ENCODE data around the gene HBM.
"Not testable (repeated sequence)": the region's sequence is repeated elsewhere in the genome, so short reads cannot be mapped to it uniquely, and the experiment has no call there.

The HBM gene

DNA sequence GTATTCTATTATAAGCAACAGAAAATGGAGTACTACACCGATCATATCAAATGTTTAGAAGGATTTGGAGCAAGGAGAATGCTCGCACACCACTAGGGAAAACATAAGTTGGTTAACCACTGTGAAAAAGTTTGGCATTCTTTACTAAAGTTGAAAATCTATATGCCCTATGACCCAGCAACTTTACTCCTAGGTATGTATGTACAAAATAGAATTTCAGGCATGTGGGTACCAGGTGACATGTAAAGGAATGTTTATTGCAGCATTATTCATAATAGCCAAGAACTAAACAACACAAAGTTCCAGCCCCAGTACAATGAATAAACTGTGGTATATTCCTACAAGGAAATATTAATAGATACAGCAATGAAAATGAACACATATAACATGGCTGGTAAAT is 19.1 kb upstream of the HBM start:
- no peak for DNase-seq (ENCODE audit: low spot score)

DNA sequence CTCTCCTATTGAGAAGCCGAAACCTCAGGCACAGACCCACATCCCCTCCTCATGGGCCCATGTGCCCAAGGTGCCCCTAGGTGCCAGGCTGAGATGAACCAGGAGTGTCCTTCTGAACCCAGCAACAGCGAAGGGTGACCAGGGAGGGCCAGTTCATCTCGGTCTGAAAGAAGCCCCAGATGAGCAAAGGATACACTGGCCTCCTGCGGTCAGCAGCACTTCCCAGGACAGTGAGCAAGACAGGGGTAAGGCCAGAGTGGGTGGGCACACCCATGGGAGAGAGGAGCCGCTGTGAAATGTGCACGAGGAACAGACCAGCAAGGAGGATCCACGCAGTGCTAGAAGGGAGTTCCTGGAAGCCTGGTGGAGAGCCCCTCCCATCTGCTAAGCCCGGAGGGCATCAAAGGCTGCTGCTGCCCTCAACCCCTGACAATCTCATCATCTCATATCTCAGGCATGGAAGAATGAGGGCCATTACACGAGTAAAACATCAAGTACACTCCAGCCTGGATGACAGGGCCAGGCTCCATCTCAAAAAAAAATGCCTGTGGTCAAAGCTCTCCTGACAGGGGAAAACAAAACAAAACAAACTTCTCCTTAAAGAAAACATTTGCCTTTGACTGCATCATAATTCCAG is 16.6 kb upstream of the HBM start:
- DNase-seq (ENCODE audit: low spot score), result no peak

DNA sequence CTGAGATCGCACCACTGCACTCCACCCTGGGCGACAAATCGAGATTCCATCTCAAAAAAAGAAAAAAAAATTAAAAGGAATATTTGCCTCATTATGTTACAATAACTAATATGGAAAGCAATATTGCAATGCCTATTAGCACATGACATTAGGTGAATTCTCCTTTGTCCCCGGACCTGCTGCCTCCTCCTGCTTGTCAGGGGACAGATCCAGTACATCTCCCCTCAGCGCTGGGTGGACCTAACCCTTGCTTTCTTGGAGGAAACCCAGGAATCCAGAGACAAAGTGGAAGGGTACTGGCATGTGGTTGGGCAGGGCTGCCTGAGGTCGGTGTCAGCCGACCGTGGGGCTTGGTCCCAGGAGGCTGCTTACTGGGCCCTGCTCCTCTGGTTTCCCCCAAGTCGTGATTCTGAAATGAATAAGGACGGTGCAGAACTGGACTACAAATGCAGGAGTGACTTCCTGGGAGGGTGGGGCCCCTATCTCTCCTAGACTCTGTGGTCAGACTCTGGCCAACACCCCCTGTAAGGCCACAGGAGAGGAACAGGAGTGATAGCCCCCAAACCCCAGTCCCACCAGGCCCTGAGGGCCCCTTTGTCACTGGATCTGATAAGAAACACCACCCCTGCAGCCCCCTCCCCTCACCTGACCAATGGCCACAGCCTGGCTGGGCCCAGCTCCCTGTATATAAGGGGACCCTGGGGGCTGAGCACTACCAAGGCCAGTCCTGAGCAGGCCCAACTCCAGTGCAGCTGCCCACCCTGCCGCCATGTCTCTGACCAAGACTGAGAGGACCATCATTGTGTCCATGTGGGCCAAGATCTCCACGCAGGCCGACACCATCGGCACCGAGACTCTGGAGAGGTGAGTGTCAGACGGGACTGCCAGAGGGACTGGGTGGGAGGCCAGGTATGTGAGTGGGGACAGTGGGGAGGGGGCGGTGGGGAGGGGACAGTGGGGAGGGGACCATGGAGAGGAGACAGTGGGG is 13.3 kb upstream of the HBM start, which contains the start of gene HBZ:
Gene HBZ, plus strand, starts transcription at position 504 of the 988 bp plus-strand sequence. Its CDS starts 266 bp downstream, at position 770.
- DNase-seq (ENCODE audit: low spot score), result no peak

DNA sequence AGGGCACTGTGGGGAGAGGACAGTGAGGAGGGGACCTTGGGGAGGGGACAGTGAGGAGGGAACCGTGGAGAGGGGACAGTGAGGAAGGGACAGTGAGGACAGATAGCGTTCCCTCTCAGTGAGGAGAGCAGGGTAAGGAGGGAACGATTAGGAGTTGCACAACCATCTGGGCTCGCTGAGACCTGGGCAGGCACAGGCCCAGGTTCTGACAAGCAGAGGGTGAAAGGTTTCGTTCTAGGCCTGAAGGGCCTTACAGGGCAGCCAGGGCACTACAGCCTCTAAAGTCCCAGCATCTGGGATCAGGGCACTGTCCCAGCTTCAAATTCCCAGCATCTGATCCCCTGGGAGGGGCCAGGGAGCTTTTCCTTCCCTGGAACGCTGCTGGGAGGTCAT is 12.7 kb upstream of the HBM start:
- DNase-seq (ENCODE audit: low spot score), result not testable (repeated sequence)

DNA sequence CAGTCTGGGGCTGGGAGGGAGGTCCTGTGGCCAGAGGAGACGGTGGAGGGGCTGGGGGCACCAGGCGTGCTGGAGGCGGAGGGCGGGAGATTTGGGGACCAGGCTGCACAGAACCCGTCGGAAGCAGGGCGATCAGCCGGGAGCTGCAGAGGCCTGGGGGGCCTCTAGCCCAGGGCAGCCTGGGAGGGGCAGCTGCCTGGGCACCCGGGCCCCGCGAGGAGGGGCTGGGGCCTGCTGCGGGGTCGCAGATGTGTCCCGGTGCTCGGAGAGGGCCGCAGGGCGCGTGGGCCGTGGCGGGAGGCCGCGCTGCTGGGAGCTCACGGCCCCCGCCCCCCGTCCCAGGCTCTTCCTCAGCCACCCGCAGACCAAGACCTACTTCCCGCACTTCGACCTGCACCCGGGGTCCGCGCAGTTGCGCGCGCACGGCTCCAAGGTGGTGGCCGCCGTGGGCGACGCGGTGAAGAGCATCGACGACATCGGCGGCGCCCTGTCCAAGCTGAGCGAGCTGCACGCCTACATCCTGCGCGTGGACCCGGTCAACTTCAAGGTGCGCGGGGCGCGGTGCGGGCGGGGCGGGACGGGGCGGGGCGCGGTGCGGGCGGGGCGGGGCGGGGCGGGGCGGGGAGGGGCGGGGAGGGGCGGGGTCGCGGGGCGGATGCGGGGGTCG is 12.1 kb upstream of the HBM start:
- not testable (repeated sequence) for DNase-seq (ENCODE audit: low spot score)

DNA sequence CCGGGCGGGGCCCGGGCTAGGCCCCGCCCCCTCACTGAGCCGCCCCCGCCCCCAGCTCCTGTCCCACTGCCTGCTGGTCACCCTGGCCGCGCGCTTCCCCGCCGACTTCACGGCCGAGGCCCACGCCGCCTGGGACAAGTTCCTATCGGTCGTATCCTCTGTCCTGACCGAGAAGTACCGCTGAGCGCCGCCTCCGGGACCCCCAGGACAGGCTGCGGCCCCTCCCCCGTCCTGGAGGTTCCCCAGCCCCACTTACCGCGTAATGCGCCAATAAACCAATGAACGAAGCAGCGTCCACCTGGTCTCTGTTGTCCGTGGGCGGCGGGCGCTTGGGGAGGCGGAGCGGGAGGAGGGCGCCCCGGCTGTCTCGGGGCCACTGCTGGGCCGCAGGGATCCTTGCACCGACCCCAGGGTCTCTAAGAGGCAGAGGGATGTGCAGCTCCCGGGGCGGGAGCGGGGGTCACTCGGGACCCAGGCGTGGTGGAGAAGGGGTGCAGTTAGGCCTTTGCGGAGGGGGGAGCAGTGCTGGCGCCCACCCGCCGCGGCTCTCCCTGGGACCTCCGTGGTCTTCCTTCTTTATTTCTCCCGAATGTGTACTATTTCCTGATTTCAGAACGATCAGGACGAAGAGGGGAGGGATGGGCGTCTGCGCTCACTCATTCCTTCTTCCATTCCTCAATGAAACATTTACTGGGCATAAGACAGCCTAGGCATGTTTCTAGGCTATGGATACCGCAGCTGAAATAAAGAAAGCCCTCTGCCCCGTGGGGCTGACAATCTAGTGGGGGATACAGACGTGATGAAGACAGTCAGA is 11.4 kb upstream of the HBM start:
- DNase-seq (ENCODE audit: low spot score), result no peak

DNA sequence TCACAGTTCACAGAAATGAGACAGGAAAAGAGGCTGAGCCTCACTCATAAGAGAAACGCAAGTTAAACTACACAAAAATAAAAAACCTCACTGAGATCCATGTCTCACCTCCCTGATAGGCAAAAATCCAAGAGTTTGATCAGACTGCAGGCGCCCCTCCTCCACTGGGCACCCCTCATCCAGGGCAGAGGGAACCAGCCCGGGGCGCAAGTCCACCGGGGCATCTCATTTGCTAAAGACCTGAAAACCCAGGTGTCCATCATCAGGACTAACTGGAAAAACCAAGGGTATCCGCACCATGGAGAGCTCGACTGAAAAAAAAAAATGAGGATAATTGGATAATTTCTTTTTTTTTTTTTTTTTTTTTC is 10.8 kb upstream of the HBM start:
- no peak for DNase-seq (ENCODE audit: low spot score)

DNA sequence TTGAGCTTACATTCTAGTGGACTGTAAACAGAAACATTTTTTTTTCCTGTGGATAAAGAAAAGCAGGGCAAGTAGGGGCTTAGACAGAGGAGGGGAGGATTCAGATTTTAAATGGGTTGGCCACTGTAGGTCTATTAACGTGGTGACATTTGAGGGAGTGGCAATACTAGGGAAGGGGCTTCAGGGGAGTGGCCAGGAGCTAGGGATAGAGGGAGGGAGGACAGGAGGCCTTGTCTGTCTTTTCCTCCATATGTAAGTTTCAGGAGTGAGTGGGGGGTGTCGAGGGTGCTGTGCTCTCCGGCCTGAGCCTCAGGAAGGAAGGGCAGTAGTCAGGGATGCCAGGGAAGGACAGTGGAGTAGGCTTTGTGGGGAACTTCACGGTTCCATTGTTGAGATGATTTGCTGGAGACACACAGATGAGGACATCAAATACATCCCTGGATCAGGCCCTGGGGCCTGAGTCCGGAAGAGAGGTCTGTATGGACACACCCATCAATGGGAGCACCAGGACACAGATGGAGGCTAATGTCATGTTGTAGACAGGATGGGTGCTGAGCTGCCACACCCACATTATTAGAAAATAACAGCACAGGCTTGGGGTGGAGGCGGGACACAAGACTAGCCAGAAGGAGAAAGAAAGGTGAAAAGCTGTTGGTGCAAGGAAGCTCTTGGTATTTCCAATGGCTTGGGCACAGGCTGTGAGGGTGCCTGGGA is 6.5 kb upstream of the HBM start:
- no peak for DNase-seq (ENCODE audit: low spot score)

DNA sequence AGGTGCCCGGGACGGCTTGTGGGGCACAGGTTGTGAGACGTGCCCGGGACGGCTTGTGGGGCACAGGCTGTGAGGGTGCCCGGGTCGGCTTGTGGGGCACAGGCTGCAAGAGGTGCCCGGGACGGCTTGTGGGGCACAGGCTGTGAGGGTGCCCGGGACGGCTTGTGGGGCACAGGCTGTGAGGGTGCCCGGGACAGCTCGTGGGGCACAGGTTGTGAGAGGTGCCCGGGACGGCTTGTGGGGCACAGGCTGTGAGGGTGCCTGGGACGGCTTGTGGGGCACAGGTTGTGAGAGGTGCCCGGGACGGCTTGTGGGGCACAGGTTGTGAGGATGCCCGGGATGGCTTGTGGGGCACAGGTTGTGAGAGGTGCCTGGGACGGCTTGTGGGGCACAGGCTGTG is 5.5 kb upstream of the HBM start:
- DNase-seq (ENCODE audit: low spot score), result not testable (repeated sequence)

DNA sequence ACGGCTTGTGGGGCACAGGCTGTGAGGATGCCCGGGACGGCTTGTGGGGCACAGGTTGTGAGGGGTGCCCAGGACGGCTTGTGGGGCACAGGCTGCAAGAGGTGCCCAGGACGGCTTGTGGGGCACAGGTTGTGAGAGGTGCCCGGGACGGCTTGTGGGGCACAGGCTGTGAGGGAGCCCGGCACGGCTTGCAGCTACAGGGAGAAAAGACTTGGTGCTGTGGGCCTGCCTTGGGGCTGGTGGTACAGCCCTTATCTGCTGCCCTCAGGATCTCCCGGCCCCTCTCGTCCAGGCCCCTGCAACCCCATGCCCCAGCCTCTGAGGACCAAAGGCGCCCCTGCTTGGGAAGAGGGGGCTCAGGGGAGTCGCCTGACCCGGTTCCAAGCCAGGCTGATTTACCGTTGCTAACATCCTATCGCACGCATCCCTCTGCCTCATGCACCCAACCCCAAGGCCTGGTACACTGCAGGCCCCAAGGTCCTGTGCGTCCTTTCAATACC is 5.0 kb upstream of the HBM start:
- no peak for DNase-seq (ENCODE audit: low spot score)

DNA sequence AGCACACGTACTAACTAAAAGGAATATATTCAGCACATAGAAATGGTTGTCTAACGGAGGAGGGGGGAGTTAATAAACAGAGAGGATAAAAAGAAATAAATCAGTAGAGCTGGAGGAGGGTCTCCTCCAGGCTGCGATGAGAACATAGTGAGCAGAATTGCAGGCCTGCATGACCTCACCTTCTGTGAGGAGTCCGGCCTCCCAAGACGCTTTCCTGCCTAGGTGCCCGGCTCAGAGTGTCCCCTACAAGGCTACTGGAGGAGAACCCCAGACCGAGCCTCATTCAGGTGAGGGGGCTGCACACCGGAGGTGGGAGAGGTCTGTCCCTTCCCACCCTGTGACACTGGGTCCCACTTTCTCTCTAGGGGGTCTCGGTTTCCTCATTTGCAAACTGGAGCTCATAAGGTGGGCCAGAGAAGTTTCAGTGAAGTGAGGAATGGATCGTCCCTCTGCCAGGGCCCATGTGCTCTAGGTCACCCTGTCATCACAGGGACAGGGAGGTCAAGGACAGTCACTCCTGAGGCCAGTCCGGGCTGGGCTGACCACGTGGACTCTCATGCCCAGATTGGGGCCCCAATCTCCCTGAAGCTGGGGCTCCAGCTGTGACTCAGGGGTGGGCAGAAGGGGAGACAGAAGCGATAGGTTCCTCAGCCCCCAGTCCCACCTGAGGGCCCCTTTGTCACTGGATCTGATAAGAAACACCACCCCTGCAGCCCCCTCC is 3.3 kb upstream of the HBM start:
- no peak for DNase-seq (ENCODE audit: low spot score)

DNA sequence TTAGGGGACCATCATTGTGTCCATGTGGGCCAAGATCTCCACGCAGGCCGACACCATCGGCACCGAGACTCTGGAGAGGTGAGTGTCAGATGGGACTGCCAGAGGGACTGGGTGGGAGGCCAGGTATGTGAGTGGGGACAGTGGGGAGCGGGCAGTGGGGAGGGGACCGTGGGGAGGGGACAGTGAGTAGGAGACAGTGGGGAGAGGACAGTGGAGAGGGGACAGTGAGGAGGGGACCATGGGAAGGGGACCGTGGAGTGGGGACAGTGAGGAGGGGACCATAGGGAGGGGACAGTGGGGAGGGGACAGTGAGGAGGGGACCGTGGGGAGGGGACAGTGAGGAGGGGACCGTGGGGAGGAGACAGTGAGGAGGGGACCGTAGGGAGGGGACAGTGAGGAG is 2.6 kb upstream of the HBM start:
- not testable (repeated sequence) for DNase-seq (ENCODE audit: low spot score)

DNA sequence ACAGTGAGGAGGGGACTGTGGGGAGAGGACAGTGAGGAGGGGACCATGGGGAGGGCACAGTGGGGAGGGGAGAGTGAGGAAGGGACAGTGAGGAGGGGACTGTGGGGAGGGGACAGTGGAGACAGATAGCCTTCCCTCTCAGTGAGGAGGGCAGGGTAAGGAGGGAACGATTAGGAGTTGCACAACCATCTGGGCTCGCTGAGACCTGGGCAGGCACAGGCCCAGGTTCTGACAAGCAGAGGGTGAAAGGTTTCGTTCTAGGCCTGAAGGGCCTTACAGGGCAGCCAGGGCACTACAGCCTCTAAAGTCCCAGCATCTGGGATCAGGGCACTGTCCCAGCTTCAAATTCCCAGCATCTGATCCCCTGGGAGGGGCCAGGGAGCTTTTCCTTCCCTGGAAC is 2.1 kb upstream of the HBM start:
- DNase-seq (ENCODE audit: low spot score), result not testable (repeated sequence)

DNA sequence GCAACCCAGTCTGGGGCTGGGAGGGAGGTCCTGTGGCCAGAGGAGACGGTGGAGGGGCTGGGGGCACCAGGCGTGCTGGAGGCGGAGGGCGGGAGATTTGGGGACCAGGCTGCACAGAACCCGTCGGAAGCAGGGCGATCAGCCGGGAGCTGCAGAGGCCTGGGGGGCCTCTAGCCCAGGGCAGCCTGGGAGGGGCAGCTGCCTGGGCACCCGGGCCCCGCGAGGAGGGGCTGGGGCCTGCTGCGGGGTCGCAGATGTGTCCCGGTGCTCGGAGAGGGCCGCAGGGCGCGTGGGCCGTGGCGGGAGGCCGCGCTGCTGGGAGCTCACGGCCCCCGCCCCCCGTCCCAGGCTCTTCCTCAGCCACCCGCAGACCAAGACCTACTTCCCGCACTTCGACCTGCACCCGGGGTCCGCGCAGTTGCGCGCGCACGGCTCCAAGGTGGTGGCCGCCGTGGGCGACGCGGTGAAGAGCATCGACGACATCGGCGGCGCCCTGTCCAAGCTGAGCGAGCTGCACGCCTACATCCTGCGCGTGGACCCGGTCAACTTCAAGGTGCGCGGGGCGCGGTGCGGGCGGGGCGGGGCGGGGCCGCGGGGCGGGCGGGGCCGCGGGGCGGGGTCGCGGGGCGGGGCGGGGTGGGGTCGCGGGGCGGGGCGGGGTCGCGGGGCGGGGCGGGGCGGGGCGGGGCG is 1.5 kb upstream of the HBM start:
- not testable (repeated sequence) for DNase-seq (ENCODE audit: low spot score)

DNA sequence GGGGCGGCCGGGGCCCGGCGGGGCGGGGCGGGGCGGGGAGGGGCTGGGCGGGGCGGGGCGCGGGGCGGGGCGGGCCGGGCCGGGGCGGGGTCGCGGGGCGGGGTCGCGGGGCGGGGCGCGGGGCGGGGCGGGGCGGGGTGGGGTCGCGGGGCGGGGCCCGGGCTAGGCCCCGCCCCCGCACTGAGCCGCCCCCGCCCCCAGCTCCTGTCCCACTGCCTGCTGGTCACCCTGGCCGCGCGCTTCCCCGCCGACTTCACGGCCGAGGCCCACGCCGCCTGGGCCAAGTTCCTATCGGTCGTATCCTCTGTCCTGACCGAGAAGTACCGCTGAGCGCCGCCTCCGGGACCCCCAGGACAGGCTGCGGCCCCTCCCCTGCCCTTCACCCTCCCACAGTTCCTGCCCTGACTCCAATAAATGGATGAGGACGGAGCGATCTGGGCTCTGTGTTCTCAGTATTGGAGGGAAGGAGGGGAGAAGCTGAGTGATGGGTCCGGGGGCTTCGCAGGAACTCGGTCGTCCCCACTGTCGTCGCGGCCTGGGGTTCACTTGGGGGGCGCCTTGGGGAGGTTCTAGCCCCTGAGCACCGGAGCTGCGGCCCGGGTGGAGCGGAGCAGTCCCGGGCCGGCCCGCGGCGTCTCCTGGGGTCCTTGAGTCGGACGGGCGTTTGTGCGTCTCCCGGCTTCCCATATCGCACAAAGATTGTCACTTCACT is 795 bp upstream of the HBM start:
- no peak for DNase-seq (ENCODE audit: low spot score)

DNA sequence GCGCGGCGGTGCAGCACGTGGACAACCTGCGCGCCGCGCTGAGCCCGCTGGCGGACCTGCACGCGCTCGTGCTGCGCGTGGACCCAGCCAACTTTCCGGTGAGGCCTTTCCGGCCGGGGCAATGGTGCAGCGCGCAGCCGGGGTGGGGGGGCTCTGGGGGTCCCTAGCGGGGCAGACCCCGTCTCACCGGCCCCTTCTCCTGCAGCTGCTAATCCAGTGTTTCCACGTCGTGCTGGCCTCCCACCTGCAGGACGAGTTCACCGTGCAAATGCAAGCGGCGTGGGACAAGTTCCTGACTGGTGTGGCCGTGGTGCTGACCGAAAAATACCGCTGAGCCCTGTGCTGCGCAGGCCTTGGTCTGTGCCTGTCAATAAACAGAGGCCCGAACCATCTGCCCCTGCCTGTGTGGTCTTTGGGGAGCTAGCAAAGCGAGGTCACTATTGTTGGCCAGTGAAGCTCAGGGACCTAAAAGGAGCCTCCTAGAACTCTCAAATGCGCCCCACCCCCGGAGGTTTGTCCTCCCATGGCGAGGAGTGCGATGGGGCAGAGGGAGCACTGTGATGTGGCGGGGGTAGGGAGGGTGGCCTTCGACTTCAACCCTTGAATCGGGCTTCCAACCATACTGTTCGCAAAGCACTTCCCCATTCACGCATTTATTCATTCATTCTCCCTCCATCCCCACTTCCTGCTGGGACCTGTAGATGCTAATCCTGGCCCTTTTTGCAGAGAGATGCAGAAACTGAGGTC is 770 bp downstream of the HBM start:
- DNase-seq (ENCODE audit: low spot score), result no peak

DNA sequence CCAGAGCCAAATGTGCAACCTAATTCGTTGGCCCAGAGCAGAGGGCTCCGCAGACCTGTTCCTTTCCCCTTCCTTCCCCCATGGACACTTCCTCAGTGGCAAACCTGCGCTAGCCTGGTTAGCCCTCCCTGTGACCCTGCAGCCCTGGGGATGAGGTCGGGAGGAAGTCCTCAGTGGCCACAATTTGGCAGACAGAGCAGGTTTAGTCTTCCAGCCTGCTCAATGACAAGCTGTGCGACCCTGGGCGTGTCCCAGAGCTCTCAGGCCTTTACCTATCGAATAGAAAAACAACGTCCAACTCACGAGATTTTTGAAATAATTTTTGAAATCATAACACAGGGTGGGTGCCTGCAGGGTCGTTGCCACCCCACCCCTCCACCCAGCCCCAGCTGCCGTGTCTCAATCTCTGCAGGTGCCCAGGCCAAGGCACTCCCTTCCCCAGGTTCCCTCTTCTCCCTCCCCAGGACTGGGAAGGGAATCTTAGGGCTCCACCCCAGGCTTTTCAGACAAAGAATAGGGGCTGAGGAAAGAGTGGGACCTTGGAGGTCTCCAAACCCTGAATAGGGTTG is 1.4 kb downstream of the HBM start:
- DNase-seq (ENCODE audit: low spot score), result no peak

DNA sequence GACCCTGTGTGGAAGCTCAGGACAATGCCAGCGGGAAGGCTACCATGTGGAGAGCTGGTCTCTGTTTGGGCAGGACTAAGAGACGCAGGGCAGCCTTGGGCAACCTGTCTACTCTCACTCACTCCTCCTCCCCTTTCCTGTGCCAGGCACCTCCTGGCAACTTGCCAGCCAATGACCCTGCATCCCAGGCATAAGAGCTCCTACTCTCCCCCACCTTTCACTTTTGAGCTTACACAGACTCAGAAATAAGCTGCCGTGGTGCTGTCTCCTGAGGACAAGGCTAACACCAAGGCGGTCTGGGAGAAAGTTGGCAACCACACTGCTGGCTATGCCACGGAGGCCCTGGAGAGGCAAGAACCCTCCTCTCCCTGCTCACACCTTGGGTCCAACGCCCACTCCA is 2.6 kb downstream of the HBM start:
- no peak for DNase-seq (ENCODE audit: low spot score)
